GM23338 (cell line): ENCODE data around the gene KSR2. TPM values are rescaled to one million over a fixed set of nuclear protein-coding genes. Genes with fewer than 3 reads are reported as not detected.

Source experiments
- ATAC-seq: fragments of 200-7000 bp; cut with Tn5 transposase; 3 replicates; pipeline ENCODE4 v1.9.1; 2020
- DNase-seq: peaks from one replicate; pipeline ENCODE4 v3.0.0-alpha.2; 2015; ENCODE audit warnings: low spot score
- H2AFZ ChIP-seq: fragments of 200-600 bp; sonication (generic); 2 replicates; pipeline ENCODE4 v1.8.0; 2016; ENCODE audit warnings: antibody characterized with exemption, mild to moderate bottlenecking, moderate library complexity
- H3F3A ChIP-seq: fragments of 200-600 bp; sonication (generic); replicated peaks from 2 replicates; pipeline ENCODE4 v1.8.0; 2017; ENCODE audit warnings: antibody characterized with exemption, mixed run types, low read depth
- H3K27ac ChIP-seq: fragments of 200-600 bp; sonication (generic); 2 replicates; pipeline ENCODE4 v1.6.1; 2016; ENCODE audit warnings: low read depth
- H3K27me3 ChIP-seq: fragments of 200-600 bp; sonication (generic); 2 replicates; pipeline ENCODE4 v1.8.0; 2016; ENCODE audit warnings: mild to moderate bottlenecking, mixed run types, moderate library complexity; ENCODE audit not compliant: insufficient read depth
- H3K36me3 ChIP-seq: fragments of 200-600 bp; sonication (generic); 2 replicates; pipeline ENCODE4 v1.8.0; 2016; ENCODE audit warnings: mild to moderate bottlenecking; ENCODE audit not compliant: insufficient read depth
- H3K4me1 ChIP-seq: fragments of 200-600 bp; sonication (generic); 2 replicates; pipeline ENCODE4 v1.8.0; 2016; ENCODE audit warnings: mild to moderate bottlenecking, moderate library complexity; ENCODE audit not compliant: insufficient read depth
- H3K4me2 ChIP-seq: fragments of 200-600 bp; sonication (generic); 2 replicates; pipeline ENCODE4 v1.7.1; 2017; ENCODE audit warnings: mixed run types
- H3K4me3 ChIP-seq: fragments of 200-600 bp; sonication (generic); 2 replicates; pipeline ENCODE4 v1.6.1; 2016; ENCODE audit warnings: mixed run types
- H3K79me2 ChIP-seq: fragments of 200-600 bp; sonication (generic); replicated peaks from 2 replicates; pipeline ENCODE4 v1.8.0; 2017; ENCODE audit warnings: mild to moderate bottlenecking; ENCODE audit not compliant: insufficient read depth
- H3K9me2 ChIP-seq: fragments of 200-600 bp; sonication (generic); 2 replicates; pipeline ENCODE4 v1.8.0; 2017; ENCODE audit not compliant: insufficient read depth
- H4K20me1 ChIP-seq: fragments of 200-600 bp; sonication (generic); replicated peaks from 2 replicates; pipeline ENCODE4 v1.8.0; 2017; ENCODE audit warnings: mild to moderate bottlenecking; ENCODE audit not compliant: insufficient read depth
- H3K27ac Mint-ChIP-seq: 2 replicates; pipeline ENCODE4 v1.8.0; 2020; ENCODE audit warnings: inconsistent platforms, mild to moderate bottlenecking, moderate library complexity, mixed read lengths
- H3K27me3 Mint-ChIP-seq: 3 replicates; pipeline ENCODE4 v1.8.0; 2022; ENCODE audit warnings: low read depth, mild to moderate bottlenecking, moderate library complexity, mixed read lengths, inconsistent platforms; ENCODE audit not compliant: insufficient read depth, poor library complexity
- H3K36me3 Mint-ChIP-seq: 3 replicates; pipeline ENCODE4 v1.8.0; 2021; ENCODE audit warnings: low read depth, mild to moderate bottlenecking, inconsistent platforms, moderate library complexity, mixed read lengths
- H3K4me1 Mint-ChIP-seq: 3 replicates; pipeline ENCODE4 v1.8.0; 2020; ENCODE audit warnings: mild to moderate bottlenecking, inconsistent platforms, mixed read lengths
- H3K4me3 Mint-ChIP-seq: 3 replicates; pipeline ENCODE4 v1.8.0; 2021; ENCODE audit warnings: moderate library complexity, mild to moderate bottlenecking, inconsistent platforms, mixed read lengths
- H3K9me3 Mint-ChIP-seq: 3 replicates; pipeline ENCODE4 v1.8.0; 2020; ENCODE audit warnings: moderate library complexity, mild to moderate bottlenecking, inconsistent platforms, mixed read lengths
- EZH2phosphoT487 ChIP-seq: fragments of 200-600 bp; sonication (generic); IDR thresholded peaks from one replicate; pipeline ENCODE4 v1.8.1; 2018; ENCODE audit warnings: antibody characterized with exemption; ENCODE audit not compliant: unreplicated experiment
- POLR2AphosphoS5 ChIP-seq: IDR thresholded peaks from 2 replicates; pipeline ENCODE4 v1.6.1; 2016; ENCODE audit warnings: antibody characterized with exemption, low read depth
- STAT1 ChIP-seq: IDR thresholded peaks from one replicate; pipeline ENCODE4 v1.6.1; 2016; ENCODE audit warnings: antibody characterized with exemption; ENCODE audit not compliant: unreplicated experiment
- ZNF331 ChIP-seq: fragments of 250-450 bp; sonication (Bioruptor Pico); IDR thresholded peaks from 2 replicates; pipeline ENCODE4 v1.5.0; 2020; ENCODE audit warnings: low read depth, mild to moderate bottlenecking, moderate library complexity
- polyA plus RNA-seq: library from polyadenylated mRNA; unstranded; fragments of >200 nt; fragmentation: Nextera tagmentation; extraction: Ambion mirVana; gene quantifications from 2 replicates; pipeline ENCODE4 v1.2.1, GENCODE V29; 2016
- total RNA-seq: library from RNA; depleted of rRNA; stranded (reverse); fragments of >200 nt; shearing (Covaris generic); gene quantifications from 2 replicates; pipeline ENCODE4 v1.2.3, GENCODE V29; 2014
- TF ChIP-seq, protein P1 (sequence below), 2 experiments: fragments of 200-600 bp in 1 of 2; sonication (generic) in 1 of 2; conservative IDR thresholded peaks; 2 replicates each; pipeline versions ENCODE4 v1.5.1 to v1.6.1; 2016 to 2017; ENCODE audit warnings: antibody characterized with exemption in 2 of 2, low read depth in 2 of 2, mild to moderate bottlenecking in 2 of 2, moderate library complexity in 1 of 2
- TF ChIP-seq, protein P2 (sequence below): IDR thresholded peaks from 2 replicates; pipeline ENCODE4 v1.6.1; 2016; ENCODE audit warnings: antibody characterized with exemption
- TF ChIP-seq, protein P3 (sequence below): fragments of 250-450 bp; sonication (Bioruptor Pico); IDR thresholded peaks from 2 replicates; pipeline ENCODE4 v1.5.0; 2020; ENCODE audit warnings: mild to moderate bottlenecking, moderate library complexity

KSR2 gene
- total and polyA plus RNA-seq, 2 experiments from 2014 or later = 1.1 to 2.7 TPM

DNA sequence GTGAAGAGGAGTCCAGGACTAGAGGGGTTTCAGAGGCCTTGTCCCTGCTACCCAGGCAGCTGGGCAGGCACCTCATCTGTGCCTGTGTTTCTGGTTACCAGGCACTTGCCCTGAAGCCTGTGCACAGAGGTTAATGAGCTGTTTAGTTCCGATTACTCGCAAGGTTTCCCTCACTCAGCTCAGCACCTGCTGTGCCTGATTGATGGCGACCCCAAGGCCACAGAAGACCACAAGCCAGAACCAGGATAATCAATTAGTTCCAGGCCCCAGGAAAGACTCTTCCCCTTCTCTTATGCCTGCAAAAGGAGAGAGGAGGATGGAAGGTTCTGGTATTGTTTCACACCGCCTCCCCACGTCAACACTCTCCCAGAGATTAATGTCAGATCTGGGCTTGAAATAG is 518.6 kb downstream of the KSR2 start:
- ATAC-seq = no peak

More for the DNA sequence above, 518.6 kb downstream of the KSR2 start:
- H4K20me1 ChIP-seq = no peaks in the 10 kb centered on the region; the same call in 1 of the 2 replicates
- H2AFZ ChIP-seq = no peak overlapping the region
- no peak overlapping the region for H3K27ac ChIP-seq
- no peak for DNase-seq
- no peaks in the 10 kb centered on the region for H3K27me3 ChIP-seq
- H3K4me2 ChIP-seq = no peak overlapping the region
- no peaks in the 10 kb centered on the region for H3K9me2 ChIP-seq
- Mint-ChIP-seq H3K4me3 (no peak overlapping the region), H3K4me1 (no peaks in the 10 kb centered on the region), H3K27me3 (peaks cover 10% of the 10 kb centered on the region), H3K9me3 (no peaks in the 10 kb centered on the region), H3K27ac (no peak overlapping the region), H3K36me3 (no peaks in the 10 kb centered on the region)
- H3K36me3 ChIP-seq = no peaks in the 10 kb centered on the region
- no peaks in the 10 kb centered on the region for H3K4me1 ChIP-seq
- no peak overlapping the region for H3K4me3 ChIP-seq
- H3F3A ChIP-seq = no peaks in the 10 kb centered on the region
- no peaks in the 10 kb centered on the region for H3K79me2 ChIP-seq
- TF ChIP-seq POLR2AphosphoS5 (no peak), STAT1 (no peak), EZH2phosphoT487 (no peak), ZNF331 (CRISPR knock-in tag) (no peak)
- TF ChIP-seq, protein P1, sequence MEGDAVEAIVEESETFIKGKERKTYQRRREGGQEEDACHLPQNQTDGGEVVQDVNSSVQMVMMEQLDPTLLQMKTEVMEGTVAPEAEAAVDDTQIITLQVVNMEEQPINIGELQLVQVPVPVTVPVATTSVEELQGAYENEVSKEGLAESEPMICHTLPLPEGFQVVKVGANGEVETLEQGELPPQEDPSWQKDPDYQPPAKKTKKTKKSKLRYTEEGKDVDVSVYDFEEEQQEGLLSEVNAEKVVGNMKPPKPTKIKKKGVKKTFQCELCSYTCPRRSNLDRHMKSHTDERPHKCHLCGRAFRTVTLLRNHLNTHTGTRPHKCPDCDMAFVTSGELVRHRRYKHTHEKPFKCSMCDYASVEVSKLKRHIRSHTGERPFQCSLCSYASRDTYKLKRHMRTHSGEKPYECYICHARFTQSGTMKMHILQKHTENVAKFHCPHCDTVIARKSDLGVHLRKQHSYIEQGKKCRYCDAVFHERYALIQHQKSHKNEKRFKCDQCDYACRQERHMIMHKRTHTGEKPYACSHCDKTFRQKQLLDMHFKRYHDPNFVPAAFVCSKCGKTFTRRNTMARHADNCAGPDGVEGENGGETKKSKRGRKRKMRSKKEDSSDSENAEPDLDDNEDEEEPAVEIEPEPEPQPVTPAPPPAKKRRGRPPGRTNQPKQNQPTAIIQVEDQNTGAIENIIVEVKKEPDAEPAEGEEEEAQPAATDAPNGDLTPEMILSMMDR (conservative IDR thresholded peaks at IDR 0.05; ENCODE audit: low read depth in 2 of 2) = no peak
- TF ChIP-seq, protein P2, sequence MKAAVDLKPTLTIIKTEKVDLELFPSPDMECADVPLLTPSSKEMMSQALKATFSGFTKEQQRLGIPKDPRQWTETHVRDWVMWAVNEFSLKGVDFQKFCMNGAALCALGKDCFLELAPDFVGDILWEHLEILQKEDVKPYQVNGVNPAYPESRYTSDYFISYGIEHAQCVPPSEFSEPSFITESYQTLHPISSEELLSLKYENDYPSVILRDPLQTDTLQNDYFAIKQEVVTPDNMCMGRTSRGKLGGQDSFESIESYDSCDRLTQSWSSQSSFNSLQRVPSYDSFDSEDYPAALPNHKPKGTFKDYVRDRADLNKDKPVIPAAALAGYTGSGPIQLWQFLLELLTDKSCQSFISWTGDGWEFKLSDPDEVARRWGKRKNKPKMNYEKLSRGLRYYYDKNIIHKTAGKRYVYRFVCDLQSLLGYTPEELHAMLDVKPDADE = no peak
- TF ChIP-seq, protein P3, sequence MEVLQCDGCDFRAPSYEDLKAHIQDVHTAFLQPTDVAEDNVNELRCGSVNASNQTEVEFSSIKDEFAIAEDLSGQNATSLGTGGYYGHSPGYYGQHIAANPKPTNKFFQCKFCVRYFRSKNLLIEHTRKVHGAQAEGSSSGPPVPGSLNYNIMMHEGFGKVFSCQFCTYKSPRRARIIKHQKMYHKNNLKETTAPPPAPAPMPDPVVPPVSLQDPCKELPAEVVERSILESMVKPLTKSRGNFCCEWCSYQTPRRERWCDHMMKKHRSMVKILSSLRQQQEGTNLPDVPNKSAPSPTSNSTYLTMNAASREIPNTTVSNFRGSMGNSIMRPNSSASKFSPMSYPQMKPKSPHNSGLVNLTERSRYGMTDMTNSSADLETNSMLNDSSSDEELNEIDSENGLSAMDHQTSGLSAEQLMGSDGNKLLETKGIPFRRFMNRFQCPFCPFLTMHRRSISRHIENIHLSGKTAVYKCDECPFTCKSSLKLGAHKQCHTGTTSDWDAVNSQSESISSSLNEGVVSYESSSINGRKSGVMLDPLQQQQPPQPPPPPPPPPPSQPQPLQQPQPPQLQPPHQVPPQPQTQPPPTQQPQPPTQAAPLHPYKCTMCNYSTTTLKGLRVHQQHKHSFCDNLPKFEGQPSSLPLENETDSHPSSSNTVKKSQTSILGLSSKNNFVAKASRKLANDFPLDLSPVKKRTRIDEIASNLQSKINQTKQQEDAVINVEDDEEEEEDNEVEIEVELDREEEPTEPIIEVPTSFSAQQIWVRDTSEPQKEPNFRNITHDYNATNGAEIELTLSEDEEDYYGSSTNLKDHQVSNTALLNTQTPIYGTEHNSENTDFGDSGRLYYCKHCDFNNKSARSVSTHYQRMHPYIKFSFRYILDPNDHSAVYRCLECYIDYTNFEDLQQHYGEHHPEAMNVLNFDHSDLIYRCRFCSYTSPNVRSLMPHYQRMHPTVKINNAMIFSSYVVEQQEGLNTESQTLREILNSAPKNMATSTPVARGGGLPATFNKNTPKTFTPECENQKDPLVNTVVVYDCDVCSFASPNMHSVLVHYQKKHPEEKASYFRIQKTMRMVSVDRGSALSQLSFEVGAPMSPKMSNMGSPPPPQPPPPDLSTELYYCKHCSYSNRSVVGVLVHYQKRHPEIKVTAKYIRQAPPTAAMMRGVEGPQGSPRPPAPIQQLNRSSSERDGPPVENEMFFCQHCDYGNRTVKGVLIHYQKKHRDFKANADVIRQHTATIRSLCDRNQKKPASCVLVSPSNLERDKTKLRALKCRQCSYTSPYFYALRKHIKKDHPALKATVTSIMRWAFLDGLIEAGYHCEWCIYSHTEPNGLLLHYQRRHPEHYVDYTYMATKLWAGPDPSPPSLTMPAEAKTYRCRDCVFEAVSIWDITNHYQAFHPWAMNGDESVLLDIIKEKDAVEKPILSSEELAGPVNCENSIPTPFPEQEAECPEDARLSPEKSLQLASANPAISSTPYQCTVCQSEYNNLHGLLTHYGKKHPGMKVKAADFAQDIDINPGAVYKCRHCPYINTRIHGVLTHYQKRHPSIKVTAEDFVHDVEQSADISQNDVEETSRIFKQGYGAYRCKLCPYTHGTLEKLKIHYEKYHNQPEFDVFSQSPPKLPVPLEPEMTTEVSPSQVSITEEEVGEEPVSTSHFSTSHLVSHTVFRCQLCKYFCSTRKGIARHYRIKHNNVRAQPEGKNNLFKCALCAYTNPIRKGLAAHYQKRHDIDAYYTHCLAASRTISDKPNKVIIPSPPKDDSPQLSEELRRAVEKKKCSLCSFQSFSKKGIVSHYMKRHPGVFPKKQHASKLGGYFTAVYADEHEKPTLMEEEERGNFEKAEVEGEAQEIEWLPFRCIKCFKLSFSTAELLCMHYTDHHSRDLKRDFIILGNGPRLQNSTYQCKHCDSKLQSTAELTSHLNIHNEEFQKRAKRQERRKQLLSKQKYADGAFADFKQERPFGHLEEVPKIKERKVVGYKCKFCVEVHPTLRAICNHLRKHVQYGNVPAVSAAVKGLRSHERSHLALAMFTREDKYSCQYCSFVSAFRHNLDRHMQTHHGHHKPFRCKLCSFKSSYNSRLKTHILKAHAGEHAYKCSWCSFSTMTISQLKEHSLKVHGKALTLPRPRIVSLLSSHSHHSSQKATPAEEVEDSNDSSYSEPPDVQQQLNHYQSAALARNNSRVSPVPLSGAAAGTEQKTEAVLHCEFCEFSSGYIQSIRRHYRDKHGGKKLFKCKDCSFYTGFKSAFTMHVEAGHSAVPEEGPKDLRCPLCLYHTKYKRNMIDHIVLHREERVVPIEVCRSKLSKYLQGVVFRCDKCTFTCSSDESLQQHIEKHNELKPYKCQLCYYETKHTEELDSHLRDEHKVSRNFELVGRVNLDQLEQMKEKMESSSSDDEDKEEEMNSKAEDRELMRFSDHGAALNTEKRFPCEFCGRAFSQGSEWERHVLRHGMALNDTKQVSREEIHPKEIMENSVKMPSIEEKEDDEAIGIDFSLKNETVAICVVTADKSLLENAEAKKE (CRISPR knock-in tag) = no peak
